Keratinocyte (primary cell): ENCODE data around the gene PLEKHG4.

Source experiments
- CTCF ChIP-seq, 3 experiments: IDR thresholded peaks in 1 of 3; conservative IDR thresholded peaks in 1 of 3; optimal IDR thresholded peaks in 1 of 3; 2 replicates in 2 of 3; 3 replicates in 1 of 3; pipeline versions ENCODE3 to v1.5.1; 2011; ENCODE audit warnings: low read length in 3 of 3, mild to moderate bottlenecking in 3 of 3, moderate library complexity in 2 of 3, control low read depth in 1 of 3, inconsistent platforms in 1 of 3; ENCODE audit not compliant: insufficient read depth in 2 of 3; ENCODE audit errors: extremely low read depth in 1 of 3
- EZH2 ChIP-seq: IDR thresholded peaks from one replicate; pipeline ENCODE4 v1.6.1; 2012; ENCODE audit warnings: inconsistent platforms, mild to moderate bottlenecking, low read length, moderate library complexity

GRCh38 chr16:67281536-67282446, 2.5 kb downstream of the PLEKHG4 start:
- no peak for TF ChIP-seq CTCF (optimal IDR thresholded peaks at IDR 0.05 in 1 of 3, IDR thresholded peaks at IDR 0.05 in 1 of 3, conservative IDR thresholded peaks at IDR 0.05 in 1 of 3; ENCODE audit: extremely low read depth in 1 of 3, insufficient read depth in 2 of 3, low read length in 3 of 3)
- no peak for TF ChIP-seq EZH2
